Measurements from ENCODE around the gene ISL1.

ISL1 gene

GRCh38 chr5:51382521-51383130 is 622 bp upstream of the ISL1 start:
- H3K4me2 ChIP-seq (ENCODE audit: low read depth, low read length, poor library complexity, severe bottlenecking): no peak overlapping the region
- H3K9ac ChIP-seq (ENCODE audit: low read length): no peak overlapping the region
- no peaks in the 10 kb centered on the region for H4K20me1 ChIP-seq (ENCODE audit: low read depth, low read length)
- H3K27ac ChIP-seq (ENCODE audit: low read depth, low read length): no peak overlapping the region
- H3K36me3 ChIP-seq (ENCODE audit: low read length): no peaks in the 10 kb centered on the region
- H3K9me3 ChIP-seq (ENCODE audit: insufficient read depth, low read length): no peaks in the 10 kb centered on the region
- H3K4me3 ChIP-seq (ENCODE audit: insufficient read depth, low read length, poor library complexity, severe bottlenecking): no peak overlapping the region
- no peaks in the 10 kb centered on the region for H3K27me3 ChIP-seq (ENCODE audit: low read length)
- TF ChIP-seq CTCF (IDR thresholded peaks at IDR 0.05; ENCODE audit: insufficient read depth, low read length, poor library complexity, severe bottlenecking) (no peak), EZH2phosphoT487 (conservative IDR thresholded peaks at IDR 0.05; ENCODE audit: low read length) (no peak)
- H2AFZ ChIP-seq (ENCODE audit: low read depth, low read length, severe bottlenecking): no peak overlapping the region
- no peaks in the 10 kb centered on the region for H3K9me2 ChIP-seq (replicated peaks; ENCODE audit: insufficient read depth, low read length)
- no peaks in the 10 kb centered on the region for H3F3A ChIP-seq (ENCODE audit: insufficient read depth)
- no peaks in the 10 kb centered on the region for H3K79me2 ChIP-seq (ENCODE audit: insufficient read depth, low read length)

GRCh38 chr5:51384281-51384840 is 1.1 kb downstream of the ISL1 start:
- Histone ChIP-seq H4K20me1 (ENCODE audit: low read depth, low read length) (no peaks in the 10 kb centered on the region), H3K27me3 (ENCODE audit: low read length) (no peaks in the 10 kb centered on the region), H3K9ac (ENCODE audit: low read length) (no peak overlapping the region), H3K9me3 (ENCODE audit: insufficient read depth, low read length) (no peaks in the 10 kb centered on the region), H3K27ac (ENCODE audit: low read depth, low read length) (no peak overlapping the region), H3K79me2 (ENCODE audit: insufficient read depth, low read length) (no peaks in the 10 kb centered on the region), H3K36me3 (ENCODE audit: low read length) (no peaks in the 10 kb centered on the region), H3K4me3 (ENCODE audit: insufficient read depth, low read length, poor library complexity, severe bottlenecking) (no peak overlapping the region), H3K4me2 (ENCODE audit: low read depth, low read length, poor library complexity, severe bottlenecking) (no peak overlapping the region), H3K9me2 (replicated peaks; ENCODE audit: insufficient read depth, low read length) (no peaks in the 10 kb centered on the region), H3F3A (ENCODE audit: insufficient read depth) (no peaks in the 10 kb centered on the region), H2AFZ (ENCODE audit: low read depth, low read length, severe bottlenecking) (no peak overlapping the region)
- no peak for TF ChIP-seq CTCF (IDR thresholded peaks at IDR 0.05; ENCODE audit: insufficient read depth, low read length, poor library complexity, severe bottlenecking)
- TF ChIP-seq EZH2phosphoT487 (conservative IDR thresholded peaks at IDR 0.05; ENCODE audit: low read length): no peak

DNA sequence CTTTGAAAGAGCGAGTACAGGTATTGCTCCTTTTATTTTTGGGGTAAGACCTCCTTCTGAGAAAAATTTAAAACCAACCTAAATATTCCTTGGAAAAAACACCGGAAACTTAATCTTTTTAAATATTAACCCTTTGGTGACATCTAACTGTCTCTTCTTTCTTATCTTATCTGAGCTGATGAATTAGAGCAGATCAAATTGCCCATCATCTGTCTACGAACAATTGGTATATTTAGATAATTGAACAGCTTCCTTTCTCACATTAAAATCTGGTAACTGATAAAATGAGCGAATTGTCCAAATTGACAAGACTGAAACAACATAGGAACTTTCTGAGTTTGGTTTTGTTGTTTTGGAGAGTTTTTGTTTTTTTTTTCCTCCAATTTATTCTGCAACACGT is 2.0 kb downstream of the ISL1 start:
- no peaks in the 10 kb centered on the region for H3K79me2 ChIP-seq (ENCODE audit: insufficient read depth, low read length)
- no peaks in the 10 kb centered on the region for H3K9me2 ChIP-seq (replicated peaks; ENCODE audit: insufficient read depth, low read length)
- no peaks in the 10 kb centered on the region for H3K9me3 ChIP-seq (ENCODE audit: insufficient read depth, low read length)
- no peaks in the 10 kb centered on the region for H4K20me1 ChIP-seq (ENCODE audit: low read depth, low read length)
- H3F3A ChIP-seq (ENCODE audit: insufficient read depth): no peaks in the 10 kb centered on the region
- H2AFZ ChIP-seq (ENCODE audit: low read depth, low read length, severe bottlenecking): no peak overlapping the region
- H3K4me2 ChIP-seq (ENCODE audit: low read depth, low read length, poor library complexity, severe bottlenecking): no peak overlapping the region
- no peaks in the 10 kb centered on the region for H3K36me3 ChIP-seq (ENCODE audit: low read length)
- no peak overlapping the region for H3K4me3 ChIP-seq (ENCODE audit: insufficient read depth, low read length, poor library complexity, severe bottlenecking)
- H3K27me3 ChIP-seq (ENCODE audit: low read length): no peaks in the 10 kb centered on the region
- H3K27ac ChIP-seq (ENCODE audit: low read depth, low read length): no peak overlapping the region
- TF ChIP-seq CTCF (IDR thresholded peaks at IDR 0.05; ENCODE audit: insufficient read depth, low read length, poor library complexity, severe bottlenecking) (no peak), EZH2phosphoT487 (conservative IDR thresholded peaks at IDR 0.05; ENCODE audit: low read length) (no peak)
- H3K9ac ChIP-seq (ENCODE audit: low read length): no peak overlapping the region

Measured in SU-DHL-6 (cell line).